SK-N-SH treated with all-trans-retinoic acid at 6 μM for 48 hours (cell line): ENCODE results near the gene TMEM132A.

Experiments used
- ATAC-seq: fragments of 200-7000 bp; cut with Tn5 transposase; 3 replicates; pipeline ENCODE4 v1.9.1; 2020; ENCODE audit warnings: mild to moderate bottlenecking, moderate library complexity
- ARNTL ChIP-seq: fragments of 450-650 bp; formaldehyde crosslinking; IDR thresholded peaks from 2 replicates; pipeline ENCODE4 v1.5.0; 2020; ENCODE audit warnings: low read depth, mild to moderate bottlenecking, moderate library complexity, borderline replicate concordance
- BACH2 ChIP-seq: fragments of 250-450 bp; sonication (Bioruptor Pico); IDR thresholded peaks from 2 replicates; pipeline ENCODE4 v1.9.0; 2021; ENCODE audit warnings: mild to moderate bottlenecking, borderline replicate concordance
- CREB5 ChIP-seq: fragments of 250-450 bp; sonication (Bioruptor Pico); IDR thresholded peaks from 2 replicates; pipeline ENCODE4 v1.5.1; 2020; ENCODE audit warnings: low read depth, mild to moderate bottlenecking, moderate library complexity
- ESRRG ChIP-seq: fragments of 250-450 bp; sonication (Bioruptor Pico); IDR thresholded peaks from 2 replicates; pipeline ENCODE4 v1.6.1; 2021; ENCODE audit warnings: mild to moderate bottlenecking
- GLIS3 ChIP-seq: fragments of 250-450 bp; sonication (Bioruptor Pico); IDR thresholded peaks from 2 replicates; pipeline ENCODE4 v1.5.0; 2020; ENCODE audit warnings: mild to moderate bottlenecking, moderate library complexity
- ISL1 ChIP-seq: fragments of 250-450 bp; sonication (Bioruptor Pico); IDR thresholded peaks from 2 replicates; pipeline ENCODE4 v2.1.2; 2022; ENCODE audit warnings: mild to moderate bottlenecking, moderate library complexity
- OSR1 ChIP-seq: fragments of 250-450 bp; sonication (Bioruptor Pico); IDR thresholded peaks from 2 replicates; pipeline ENCODE4 v1.8.0; 2022; ENCODE audit warnings: moderate library complexity, mild to moderate bottlenecking, inconsistent platforms
- PATZ1 ChIP-seq: fragments of 250-450 bp; sonication (Bioruptor Pico); IDR thresholded peaks from 2 replicates; pipeline ENCODE4 v1.8.0; 2020; ENCODE audit warnings: mild to moderate bottlenecking, moderate library complexity, borderline replicate concordance
- POU6F1 ChIP-seq: fragments of 250-450 bp; sonication (Bioruptor Pico); IDR thresholded peaks from 2 replicates; pipeline ENCODE4 v1.8.0; 2021; ENCODE audit warnings: low read depth, mild to moderate bottlenecking, moderate library complexity, borderline replicate concordance
- PPARA ChIP-seq: fragments of 250-450 bp; sonication (Bioruptor Pico); IDR thresholded peaks from 2 replicates; pipeline ENCODE4 v1.5.0; 2020; ENCODE audit warnings: mild to moderate bottlenecking, borderline replicate concordance
- RARB ChIP-seq: fragments of 250-450 bp; sonication (Bioruptor Pico); IDR thresholded peaks from 2 replicates; pipeline ENCODE4 v1.8.0; 2021; ENCODE audit warnings: mild to moderate bottlenecking, moderate library complexity
- SNAI2 ChIP-seq: fragments of 250-450 bp; sonication (Bioruptor Pico); IDR thresholded peaks from 2 replicates; pipeline ENCODE4 v1.5.0; 2020; ENCODE audit warnings: mild to moderate bottlenecking, moderate library complexity
- TCF4 ChIP-seq: fragments of 250-450 bp; sonication (Bioruptor Pico); IDR thresholded peaks from 2 replicates; pipeline ENCODE4 v1.8.0; 2021; ENCODE audit warnings: mild to moderate bottlenecking, moderate library complexity, borderline replicate concordance
- TSHZ2 ChIP-seq: fragments of 250-450 bp; sonication (Bioruptor Pico); IDR thresholded peaks from 2 replicates; pipeline ENCODE4 v1.5.0; 2020; ENCODE audit warnings: mild to moderate bottlenecking, moderate library complexity
- ZC3H10 ChIP-seq: fragments of 250-450 bp; sonication (Bioruptor Pico); IDR thresholded peaks from 2 replicates; pipeline ENCODE4 v1.5.1; 2021; ENCODE audit warnings: mild to moderate bottlenecking, moderate library complexity
- ZFP3 ChIP-seq: fragments of 250-450 bp; sonication (Bioruptor Pico); IDR thresholded peaks from 2 replicates; pipeline ENCODE4 v1.5.0; 2020; ENCODE audit warnings: mild to moderate bottlenecking, moderate library complexity
- ZFP30 ChIP-seq: fragments of 450-650 bp; formaldehyde crosslinking; IDR thresholded peaks from 2 replicates; pipeline ENCODE4 v1.5.0; 2022; ENCODE audit warnings: mild to moderate bottlenecking, moderate library complexity
- ZNF565 ChIP-seq: fragments of 450-650 bp; formaldehyde crosslinking; conservative IDR thresholded peaks from 2 replicates; pipeline ENCODE4 v1.5.0; 2020; ENCODE audit warnings: low read depth, mild to moderate bottlenecking, moderate library complexity
- ZNF70 ChIP-seq: fragments of 450-650 bp; formaldehyde crosslinking; IDR thresholded peaks from 2 replicates; pipeline ENCODE4 v1.5.0; 2020; ENCODE audit warnings: mild to moderate bottlenecking, moderate library complexity
- ZNF8 ChIP-seq: fragments of 450-650 bp; formaldehyde crosslinking; IDR thresholded peaks from 2 replicates; pipeline ENCODE4 v1.5.0; 2020; ENCODE audit warnings: mild to moderate bottlenecking, moderate library complexity

Gene TMEM132A

GRCh38 chr11:60957188-60957587, 32.9 kb downstream of the TMEM132A start:
- TF ChIP-seq PATZ1 (CRISPR knock-in tag): no peak
- no peak for TF ChIP-seq ZNF70
- TF ChIP-seq TSHZ2: no peak
- ATAC-seq: no peak

GRCh38 chr11:60959431-60959830, 35.2 kb downstream of the TMEM132A start:
- TF ChIP-seq TSHZ2 (no peak), PPARA (no peak), SNAI2 (CRISPR knock-in tag) (no peak), PATZ1 (CRISPR knock-in tag) (no peak), BACH2 (CRISPR knock-in tag) (no peak), CREB5 (CRISPR knock-in tag) (no peak), RARB (CRISPR knock-in tag) (no peak), POU6F1 (no peak), ZC3H10 (CRISPR knock-in tag) (no peak), ZNF70 (no peak), OSR1 (CRISPR knock-in tag) (no peak), ZNF8 (CRISPR knock-in tag) (no peak), GLIS3 (no peak), ZFP30 (CRISPR knock-in tag) (no peak), ZFP3 (CRISPR knock-in tag) (no peak), ISL1 (CRISPR knock-in tag) (no peak), ZNF565 (CRISPR knock-in tag) (no peak)
- TF ChIP-seq, all 23 proteins: peak for 0
- no peak for ATAC-seq

GRCh38 chr11:60960405-60960804, 36.1 kb downstream of the TMEM132A start:
- ATAC-seq: no peak
- TF ChIP-seq OSR1 (CRISPR knock-in tag) (no peak), RARB (CRISPR knock-in tag) (no peak), ZFP30 (CRISPR knock-in tag) (no peak), TSHZ2 (no peak), ZNF8 (CRISPR knock-in tag) (no peak), ESRRG (CRISPR knock-in tag) (no peak), PATZ1 (CRISPR knock-in tag) (no peak), SNAI2 (CRISPR knock-in tag) (no peak), ZFP3 (CRISPR knock-in tag) (no peak), GLIS3 (no peak), ARNTL (CRISPR knock-in tag) (no peak), TCF4 (CRISPR knock-in tag) (no peak)
- TF ChIP-seq, all 23 proteins: peak for 0
